ENCODE results near the gene SCFD2.

- no peak for TF ChIP-seq ZFP36 (IDR thresholded peaks at IDR 0.05; ENCODE audit: borderline replicate concordance, partially characterized antibody)
- no peak for TF ChIP-seq MYC (IDR thresholded peaks at IDR 0.05; ENCODE audit: borderline replicate concordance, low read length)
- no peak for TF ChIP-seq RAD21 (conservative IDR thresholded peaks at IDR 0.05 in 1 of 2, IDR thresholded peaks at IDR 0.05 in 1 of 2)
- TF ChIP-seq EHMT2 (IDR thresholded peaks at IDR 0.05; ENCODE audit: low read depth) = no peak
- TF ChIP-seq SMC3 (IDR thresholded peaks at IDR 0.05) = no peak
- no peak for TF ChIP-seq NR3C1 (IDR thresholded peaks at IDR 0.05)
- TF ChIP-seq BHLHE40 (IDR thresholded peaks at IDR 0.05; ENCODE audit: low read depth, low read length) = no peak
Observed at GRCh38 chr4:53013873-53014775, 351.7 kb downstream of the SCFD2 start.
